ENCODE measurements around the gene MCF2L2.
"Not testable (repeated sequence)": the region's sequence is repeated elsewhere in the genome, so short reads cannot be mapped to it uniquely, and the experiment has no call there.

Gene MCF2L2

GRCh38 chr3:183233966-183234365 is 194.5 kb downstream of the MCF2L2 start:
- H3K9ac ChIP-seq (ENCODE audit: insufficient read length, low read depth), result no peak overlapping the region
- H3K27me3 ChIP-seq (ENCODE audit: insufficient read depth, insufficient read length), result no peaks in the 10 kb centered on the region
- TF ChIP-seq SUZ12 (IDR thresholded peaks at IDR 0.05; ENCODE audit: extremely low read depth, insufficient read depth, insufficient read length), result no peak
- TF ChIP-seq ZNF274 (IDR thresholded peaks at IDR 0.05; ENCODE audit: low read depth, low read length), result no peak
- no peak for TF ChIP-seq YY1 (IDR thresholded peaks at IDR 0.05; ENCODE audit: insufficient read depth, insufficient read length)
- H3K9me3 ChIP-seq (ENCODE audit: insufficient read depth, low read length), result no peaks in the 10 kb centered on the region
- no peaks in the 10 kb centered on the region for H3K4me1 ChIP-seq (ENCODE audit: insufficient read depth, insufficient read length)
- no peak overlapping the region for H3K4me3 ChIP-seq (ENCODE audit: insufficient read length, low read depth)
- no peaks in the 10 kb centered on the region for H3K36me3 ChIP-seq (ENCODE audit: insufficient read depth, insufficient read length, low read length)
- DNase-seq (ENCODE audit: low read depth, low spot score), result no peak

GRCh38 chr3:183230826-183231225 is 197.6 kb downstream of the MCF2L2 start:
- Histone ChIP-seq H3K36me3 (ENCODE audit: insufficient read depth, insufficient read length, low read length) (no peaks in the 10 kb centered on the region), H3K27me3 (ENCODE audit: insufficient read depth, insufficient read length) (no peaks in the 10 kb centered on the region), H3K9me3 (ENCODE audit: insufficient read depth, low read length) (no peaks in the 10 kb centered on the region), H3K4me3 (ENCODE audit: insufficient read length, low read depth) (no peak overlapping the region), H3K9ac (ENCODE audit: insufficient read length, low read depth) (no peak overlapping the region), H3K4me1 (ENCODE audit: insufficient read depth, insufficient read length) (no peaks in the 10 kb centered on the region)
- no peak for DNase-seq (ENCODE audit: low read depth, low spot score)
- TF ChIP-seq YY1 (IDR thresholded peaks at IDR 0.05; ENCODE audit: insufficient read depth, insufficient read length) (no peak), ZNF274 (IDR thresholded peaks at IDR 0.05; ENCODE audit: low read depth, low read length) (no peak), SUZ12 (IDR thresholded peaks at IDR 0.05; ENCODE audit: extremely low read depth, insufficient read depth, insufficient read length) (no peak)

GRCh38 chr3:183230251-183230650 is 198.2 kb downstream of the MCF2L2 start:
- not testable (repeated sequence) for H3K4me1 ChIP-seq (ENCODE audit: insufficient read depth, insufficient read length); H3K27me3 ChIP-seq (ENCODE audit: insufficient read depth, insufficient read length); H3K4me3 ChIP-seq (ENCODE audit: insufficient read length, low read depth); H3K9me3 ChIP-seq (ENCODE audit: insufficient read depth, low read length); H3K9ac ChIP-seq (ENCODE audit: insufficient read length, low read depth); H3K36me3 ChIP-seq (ENCODE audit: insufficient read depth, insufficient read length, low read length); DNase-seq (ENCODE audit: low read depth, low spot score)

GRCh38 chr3:183229178-183229577 is 199.2 kb downstream of the MCF2L2 start:
- no peak overlapping the region for H3K4me3 ChIP-seq (ENCODE audit: insufficient read length, low read depth)
- no peak for TF ChIP-seq YY1 (IDR thresholded peaks at IDR 0.05; ENCODE audit: insufficient read depth, insufficient read length)
- TF ChIP-seq ZNF274 (IDR thresholded peaks at IDR 0.05; ENCODE audit: low read depth, low read length), result no peak
- TF ChIP-seq SUZ12 (IDR thresholded peaks at IDR 0.05; ENCODE audit: extremely low read depth, insufficient read depth, insufficient read length), result no peak
- no peak overlapping the region for H3K9ac ChIP-seq (ENCODE audit: insufficient read length, low read depth)
- no peaks in the 10 kb centered on the region for H3K4me1 ChIP-seq (ENCODE audit: insufficient read depth, insufficient read length)
- H3K9me3 ChIP-seq (ENCODE audit: insufficient read depth, low read length), result no peaks in the 10 kb centered on the region
- DNase-seq (ENCODE audit: low read depth, low spot score), result no peak
- no peaks in the 10 kb centered on the region for H3K27me3 ChIP-seq (ENCODE audit: insufficient read depth, insufficient read length)
- H3K36me3 ChIP-seq (ENCODE audit: insufficient read depth, insufficient read length, low read length), result no peaks in the 10 kb centered on the region

GRCh38 chr3:183227586-183227985 is 200.8 kb downstream of the MCF2L2 start:
- Histone ChIP-seq H3K27me3 (ENCODE audit: insufficient read depth, insufficient read length) (no peaks in the 10 kb centered on the region), H3K9me3 (ENCODE audit: insufficient read depth, low read length) (no peaks in the 10 kb centered on the region), H3K9ac (ENCODE audit: insufficient read length, low read depth) (no peak overlapping the region), H3K36me3 (ENCODE audit: insufficient read depth, insufficient read length, low read length) (no peaks in the 10 kb centered on the region), H3K4me3 (ENCODE audit: insufficient read length, low read depth) (no peak overlapping the region), H3K4me1 (ENCODE audit: insufficient read depth, insufficient read length) (no peaks in the 10 kb centered on the region)
- TF ChIP-seq SUZ12 (IDR thresholded peaks at IDR 0.05; ENCODE audit: extremely low read depth, insufficient read depth, insufficient read length) (no peak), YY1 (IDR thresholded peaks at IDR 0.05; ENCODE audit: insufficient read depth, insufficient read length) (no peak), ZNF274 (IDR thresholded peaks at IDR 0.05; ENCODE audit: low read depth, low read length) (no peak)
- DNase-seq (ENCODE audit: low read depth, low spot score), result no peak

GRCh38 chr3:183226333-183226890 is 202.0 kb downstream of the MCF2L2 start:
- Histone ChIP-seq H3K9me3 (ENCODE audit: insufficient read depth, low read length) (no peaks in the 10 kb centered on the region), H3K27me3 (ENCODE audit: insufficient read depth, insufficient read length) (no peaks in the 10 kb centered on the region), H3K4me3 (ENCODE audit: insufficient read length, low read depth) (no peak overlapping the region), H3K36me3 (ENCODE audit: insufficient read depth, insufficient read length, low read length) (no peaks in the 10 kb centered on the region), H3K4me1 (ENCODE audit: insufficient read depth, insufficient read length) (peaks cover 2% of the 10 kb centered on the region), H3K9ac (ENCODE audit: insufficient read length, low read depth) (no peak overlapping the region)
- no peak for TF ChIP-seq YY1 (IDR thresholded peaks at IDR 0.05; ENCODE audit: insufficient read depth, insufficient read length)
- no peak for TF ChIP-seq ZNF274 (IDR thresholded peaks at IDR 0.05; ENCODE audit: low read depth, low read length)
- TF ChIP-seq SUZ12 (IDR thresholded peaks at IDR 0.05; ENCODE audit: extremely low read depth, insufficient read depth, insufficient read length), result no peak
- no peak for DNase-seq (ENCODE audit: low read depth, low spot score)

GRCh38 chr3:183224180-183224970 is 204.0 kb downstream of the MCF2L2 start:
- DNase-seq (ENCODE audit: low read depth, low spot score), result no peak
- Histone ChIP-seq H3K9ac (ENCODE audit: insufficient read length, low read depth) (no peak overlapping the region), H3K9me3 (ENCODE audit: insufficient read depth, low read length) (no peaks in the 10 kb centered on the region), H3K4me3 (ENCODE audit: insufficient read length, low read depth) (no peak overlapping the region), H3K36me3 (ENCODE audit: insufficient read depth, insufficient read length, low read length) (no peaks in the 10 kb centered on the region), H3K27me3 (ENCODE audit: insufficient read depth, insufficient read length) (no peaks in the 10 kb centered on the region), H3K4me1 (ENCODE audit: insufficient read depth, insufficient read length) (peaks cover 3% of the 10 kb centered on the region)
- TF ChIP-seq SUZ12 (IDR thresholded peaks at IDR 0.05; ENCODE audit: extremely low read depth, insufficient read depth, insufficient read length), result no peak
- no peak for TF ChIP-seq YY1 (IDR thresholded peaks at IDR 0.05; ENCODE audit: insufficient read depth, insufficient read length)
- TF ChIP-seq ZNF274 (IDR thresholded peaks at IDR 0.05; ENCODE audit: low read depth, low read length), result no peak

All from NT2/D1 (cell line).